H1 (cell line): ENCODE results near the gene CPLANE1.

Experiments used
- CEBPB ChIP-seq: IDR thresholded peaks from 2 replicates; pipeline ENCODE4 v1.6.1; 2012; ENCODE audit warnings: low read depth, low read length
- SIN3A ChIP-seq, 2 experiments: IDR thresholded peaks in 1 of 2; conservative IDR thresholded peaks in 1 of 2; 2 replicates each; pipeline ENCODE4 v1.6.1; 2011 to 2012; ENCODE audit warnings: low read length in 2 of 2, improper control_type of control experiment in 1 of 2, low read depth in 1 of 2, mild to moderate bottlenecking in 1 of 2
- TF ChIP-seq, protein P1 (sequence below), 3 experiments: IDR thresholded peaks; 1 replicate in 2 of 3; 2 replicates in 1 of 3; pipeline versions ENCODE4 v1.5.1 to v1.6.1; 2011; ENCODE audit warnings: low read length in 3 of 3, mild to moderate bottlenecking in 3 of 3, inconsistent platforms in 2 of 3, low read depth in 1 of 3, moderate library complexity in 1 of 3; ENCODE audit not compliant: insufficient read depth in 1 of 3; ENCODE audit errors: control extremely low read depth in 1 of 3

GRCh38 chr5:37088009-37088408 lies 161.2 kb downstream of the CPLANE1 start:
- TF ChIP-seq, protein P1, sequence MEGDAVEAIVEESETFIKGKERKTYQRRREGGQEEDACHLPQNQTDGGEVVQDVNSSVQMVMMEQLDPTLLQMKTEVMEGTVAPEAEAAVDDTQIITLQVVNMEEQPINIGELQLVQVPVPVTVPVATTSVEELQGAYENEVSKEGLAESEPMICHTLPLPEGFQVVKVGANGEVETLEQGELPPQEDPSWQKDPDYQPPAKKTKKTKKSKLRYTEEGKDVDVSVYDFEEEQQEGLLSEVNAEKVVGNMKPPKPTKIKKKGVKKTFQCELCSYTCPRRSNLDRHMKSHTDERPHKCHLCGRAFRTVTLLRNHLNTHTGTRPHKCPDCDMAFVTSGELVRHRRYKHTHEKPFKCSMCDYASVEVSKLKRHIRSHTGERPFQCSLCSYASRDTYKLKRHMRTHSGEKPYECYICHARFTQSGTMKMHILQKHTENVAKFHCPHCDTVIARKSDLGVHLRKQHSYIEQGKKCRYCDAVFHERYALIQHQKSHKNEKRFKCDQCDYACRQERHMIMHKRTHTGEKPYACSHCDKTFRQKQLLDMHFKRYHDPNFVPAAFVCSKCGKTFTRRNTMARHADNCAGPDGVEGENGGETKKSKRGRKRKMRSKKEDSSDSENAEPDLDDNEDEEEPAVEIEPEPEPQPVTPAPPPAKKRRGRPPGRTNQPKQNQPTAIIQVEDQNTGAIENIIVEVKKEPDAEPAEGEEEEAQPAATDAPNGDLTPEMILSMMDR (IDR thresholded peaks at IDR 0.05; ENCODE audit: control extremely low read depth in 1 of 3, insufficient read depth in 1 of 3, low read depth in 1 of 3, low read length in 3 of 3): no peak
- TF ChIP-seq CEBPB (no peak), SIN3A (conservative IDR thresholded peaks at IDR 0.05 in 1 of 2, IDR thresholded peaks at IDR 0.05 in 1 of 2; ENCODE audit: low read depth in 1 of 2, low read length in 2 of 2) (no peak)
